ENCODE results near the gene PAX1. TPM values are rescaled to one million over a fixed set of nuclear protein-coding genes. Genes with fewer than 3 reads are reported as not detected.

PAX1 gene
- polyA plus RNA-seq, 1 of the 3 experiments (the other 2 are of a cell fraction), result not detected

GRCh38 chr20:21707267-21707666 lies 1.8 kb downstream of the PAX1 start:
- no peaks in the 10 kb centered on the region for H3K36me3 ChIP-seq (replicated peaks in 1 of 2; ENCODE audit: control insufficient read depth in 1 of 2, insufficient read depth in 2 of 2, low read length in 1 of 2)
- no peak for DNase-seq
- POLR2A ChIA-PET, result no interaction called here
- no peaks in the 10 kb centered on the region for H3K79me2 ChIP-seq (ENCODE audit: insufficient read depth)
- H3K9me2 ChIP-seq, result no peaks in the 10 kb centered on the region
- H3K9ac ChIP-seq, result no peak overlapping the region
- no peak overlapping the region for H3K4me3 ChIP-seq (ENCODE audit: low read depth in 2 of 2, low read length in 1 of 2)
- H3K4me1 ChIP-seq (ENCODE audit: control insufficient read depth in 1 of 2, insufficient read depth in 2 of 2, low read depth in 1 of 2, low read length in 1 of 2), result no peaks in the 10 kb centered on the region; a peak in 1 of 4 replicates
- H3F3A ChIP-seq (replicated peaks; ENCODE audit: insufficient read depth), result no peaks in the 10 kb centered on the region
- no peak overlapping the region for H3K4me2 ChIP-seq
- WGBS (ENCODE audit: low lambda C conversion rate), result 16% methylated on average over 7 of the region's 7 CpGs
- H3K27ac ChIP-seq (ENCODE audit: low read depth in 2 of 2, low read length in 1 of 2), result no peak overlapping the region
- H4K20me1 ChIP-seq (ENCODE audit: insufficient read depth), result peaks cover 2% of the 10 kb centered on the region; the same call in 1 of the 2 replicates
- no peak for TF ChIP-seq NRF1 (IDR thresholded peaks at IDR 0.05; ENCODE audit: low read depth, low read length)
- TF ChIP-seq MEF2A (IDR thresholded peaks at IDR 0.05; ENCODE audit: borderline replicate concordance, low read depth), result no peak
- TF ChIP-seq FOXJ3 (CRISPR knock-in tag; IDR thresholded peaks at IDR 0.05), result no peak
- no peak for TF ChIP-seq RXRA (IDR thresholded peaks at IDR 0.05; ENCODE audit: borderline replicate concordance, low read depth)
- no peak for TF ChIP-seq GABPA (IDR thresholded peaks at IDR 0.05; ENCODE audit: low read depth)
- TF ChIP-seq TEAD4 (IDR thresholded peaks at IDR 0.05; ENCODE audit: borderline replicate concordance, insufficient read depth), result no peak
- TF ChIP-seq TAF1 (IDR thresholded peaks at IDR 0.05; ENCODE audit: borderline replicate concordance, low read depth, low read length), result no peak
- no peak for TF ChIP-seq FOXM1 (IDR thresholded peaks at IDR 0.05; ENCODE audit: low read depth)
- no peak for TF ChIP-seq MXI1 (IDR thresholded peaks at IDR 0.05; ENCODE audit: low read depth, low read length)
- TF ChIP-seq, protein P1, sequence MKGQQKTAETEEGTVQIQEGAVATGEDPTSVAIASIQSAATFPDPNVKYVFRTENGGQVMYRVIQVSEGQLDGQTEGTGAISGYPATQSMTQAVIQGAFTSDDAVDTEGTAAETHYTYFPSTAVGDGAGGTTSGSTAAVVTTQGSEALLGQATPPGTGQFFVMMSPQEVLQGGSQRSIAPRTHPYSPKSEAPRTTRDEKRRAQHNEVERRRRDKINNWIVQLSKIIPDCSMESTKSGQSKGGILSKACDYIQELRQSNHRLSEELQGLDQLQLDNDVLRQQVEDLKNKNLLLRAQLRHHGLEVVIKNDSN (IDR thresholded peaks at IDR 0.05; ENCODE audit: borderline replicate concordance, low read depth), result no peak
- CTCF ChIA-PET, result interaction anchor here (0.6 to 6.5 kb wide), 3 partner anchors 12 to 102 kb away, joined by 3 to 40 read pairs (median 4); no protein-coding TSS in a partner anchor
- no peaks in the 10 kb centered on the region for H3K9me3 ChIP-seq
- peaks cover 89% of the 10 kb centered on the region for H3K27me3 ChIP-seq (ENCODE audit: insufficient read depth)
- no peak overlapping the region for H2AFZ ChIP-seq (ENCODE audit: low read depth)

DNA sequence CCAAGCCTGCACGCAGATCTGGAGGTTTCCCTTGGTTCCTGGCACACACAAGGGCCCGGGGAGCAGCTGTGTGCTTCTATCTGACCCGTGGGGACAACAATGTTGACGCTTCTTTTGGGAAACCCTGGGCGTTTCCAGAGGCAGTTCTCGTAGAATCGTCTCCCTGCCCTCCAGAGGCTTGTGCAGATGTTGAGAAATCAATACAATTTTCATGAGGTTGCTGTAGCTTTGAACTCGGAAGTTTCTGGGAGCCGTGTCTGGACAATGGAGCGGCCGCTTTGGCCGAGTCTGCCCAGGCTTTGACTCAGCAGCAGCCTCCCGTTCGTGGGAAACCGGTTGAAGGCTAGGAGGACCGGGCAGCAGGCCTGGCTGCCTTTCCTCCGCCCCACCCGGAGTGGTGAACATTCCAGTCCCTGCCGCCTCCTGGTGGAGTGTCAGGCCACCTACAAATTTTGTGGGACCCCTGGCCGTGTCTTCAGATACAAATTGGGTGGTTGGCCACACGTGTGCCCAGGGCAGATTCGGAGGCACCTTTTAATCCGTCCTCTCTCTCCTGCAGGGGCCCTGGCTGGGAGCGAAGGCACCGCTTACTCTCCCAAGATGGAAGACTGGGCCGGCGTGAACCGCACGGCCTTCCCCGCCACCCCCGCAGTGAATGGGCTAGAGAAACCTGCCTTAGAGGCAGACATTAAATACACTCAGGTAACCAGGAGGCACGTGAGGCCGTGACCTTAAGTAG lies 2.7 kb downstream of the PAX1 start:
- DNase-seq, result no peak
- peaks cover 89% of the 10 kb centered on the region for H3K27me3 ChIP-seq (ENCODE audit: insufficient read depth)
- no peak overlapping the region for H3K4me3 ChIP-seq (ENCODE audit: low read depth in 2 of 2, low read length in 1 of 2)
- H3K9ac ChIP-seq, result no peak overlapping the region
- no peaks in the 10 kb centered on the region; a peak in 1 of 4 replicates for H3K4me1 ChIP-seq (ENCODE audit: control insufficient read depth in 1 of 2, insufficient read depth in 2 of 2, low read depth in 1 of 2, low read length in 1 of 2)
- TF ChIP-seq RAD21 (IDR thresholded peaks at IDR 0.05; ENCODE audit: low read length), result no peak
- no peak for TF ChIP-seq PBX3 (IDR thresholded peaks at IDR 0.05)
- no peak for TF ChIP-seq RCOR1 (IDR thresholded peaks at IDR 0.05; ENCODE audit: low read length)
- TF ChIP-seq RFX5 (IDR thresholded peaks at IDR 0.05; ENCODE audit: low read length), result no peak
- TF ChIP-seq GABPA (IDR thresholded peaks at IDR 0.05; ENCODE audit: low read depth), result no peak
- H3K4me2 ChIP-seq, result no peak overlapping the region
- no peaks in the 10 kb centered on the region for H3F3A ChIP-seq (replicated peaks; ENCODE audit: insufficient read depth)
- no peaks in the 10 kb centered on the region for H3K9me3 ChIP-seq
- peaks cover 2% of the 10 kb centered on the region; the same call in 1 of the 2 replicates for H4K20me1 ChIP-seq (ENCODE audit: insufficient read depth)
- no peaks in the 10 kb centered on the region for H3K9me2 ChIP-seq
- no peak overlapping the region for H3K27ac ChIP-seq (ENCODE audit: low read depth in 2 of 2, low read length in 1 of 2)
- no peak overlapping the region for H2AFZ ChIP-seq (ENCODE audit: low read depth)
- no peaks in the 10 kb centered on the region for H3K36me3 ChIP-seq (replicated peaks in 1 of 2; ENCODE audit: control insufficient read depth in 1 of 2, insufficient read depth in 2 of 2, low read length in 1 of 2)
- H3K79me2 ChIP-seq (ENCODE audit: insufficient read depth), result no peaks in the 10 kb centered on the region
- WGBS (ENCODE audit: low lambda C conversion rate), result 14% methylated on average over 25 of the region's 33 CpGs
- ChIA-PET CTCF (interaction anchor here (0.6 to 6.5 kb wide), 2 partner anchors 11 to 65 kb away, joined by 3 to 40 read pairs; no protein-coding TSS in a partner anchor), POLR2A (no interaction called here)

Measured in SK-N-SH (cell line).